MM.1S (cell line): ENCODE data around the gene MED15.

Experiments used
- EZH2 ChIP-seq: fragments of 300-600 bp; sonication (generic); optimal IDR thresholded peaks from 2 replicates; pipeline ENCODE3; 2017; ENCODE audit warnings: low read depth, mild to moderate bottlenecking, antibody characterized with exemption, low read length, mixed read lengths
- TF ChIP-seq, protein P1 (sequence below): fragments of 300-600 bp; sonication (generic); IDR thresholded peaks from 2 replicates; pipeline ENCODE4 v1.5.1; 2016; ENCODE audit warnings: antibody characterized with exemption, low read length, mixed read lengths

- TF ChIP-seq, protein P1, sequence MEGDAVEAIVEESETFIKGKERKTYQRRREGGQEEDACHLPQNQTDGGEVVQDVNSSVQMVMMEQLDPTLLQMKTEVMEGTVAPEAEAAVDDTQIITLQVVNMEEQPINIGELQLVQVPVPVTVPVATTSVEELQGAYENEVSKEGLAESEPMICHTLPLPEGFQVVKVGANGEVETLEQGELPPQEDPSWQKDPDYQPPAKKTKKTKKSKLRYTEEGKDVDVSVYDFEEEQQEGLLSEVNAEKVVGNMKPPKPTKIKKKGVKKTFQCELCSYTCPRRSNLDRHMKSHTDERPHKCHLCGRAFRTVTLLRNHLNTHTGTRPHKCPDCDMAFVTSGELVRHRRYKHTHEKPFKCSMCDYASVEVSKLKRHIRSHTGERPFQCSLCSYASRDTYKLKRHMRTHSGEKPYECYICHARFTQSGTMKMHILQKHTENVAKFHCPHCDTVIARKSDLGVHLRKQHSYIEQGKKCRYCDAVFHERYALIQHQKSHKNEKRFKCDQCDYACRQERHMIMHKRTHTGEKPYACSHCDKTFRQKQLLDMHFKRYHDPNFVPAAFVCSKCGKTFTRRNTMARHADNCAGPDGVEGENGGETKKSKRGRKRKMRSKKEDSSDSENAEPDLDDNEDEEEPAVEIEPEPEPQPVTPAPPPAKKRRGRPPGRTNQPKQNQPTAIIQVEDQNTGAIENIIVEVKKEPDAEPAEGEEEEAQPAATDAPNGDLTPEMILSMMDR, result no peak
- TF ChIP-seq EZH2, result no peak
Observed at GRCh38 chr22:20459862-20460261, 47.5 kb upstream of the MED15 start.
